Endodermal cell (in vitro differentiated cells): ENCODE data around the gene SLC24A4. TPM values are rescaled to one million over a fixed set of nuclear protein-coding genes. Genes with fewer than 3 reads are reported as not detected.

ENCODE experiments used
- DNase-seq: peaks from one replicate; pipeline ENCODE4 v3.0.0-alpha.2; 2017
- H3K27ac ChIP-seq: 2 replicates; pipeline ENCODE4 v1.5.1; 2013; ENCODE audit warnings: mild to moderate bottlenecking, low read depth, low read length, moderate library complexity
- H3K27me3 ChIP-seq: 2 replicates; pipeline ENCODE4 v1.6.1; 2013; ENCODE audit warnings: mild to moderate bottlenecking, low read length, moderate library complexity; ENCODE audit not compliant: insufficient read depth, control insufficient read depth, poor library complexity, severe bottlenecking
- H3K36me3 ChIP-seq: 2 replicates; pipeline ENCODE4 v1.7.0; 2013; ENCODE audit warnings: mild to moderate bottlenecking, low read length, moderate library complexity; ENCODE audit not compliant: control insufficient read depth, insufficient read depth
- H3K4me1 ChIP-seq: one replicate; pipeline ENCODE4 v1.7.0; 2013; ENCODE audit warnings: low read length; ENCODE audit not compliant: control insufficient read depth, insufficient read depth
- H3K4me3 ChIP-seq: 2 replicates; pipeline ENCODE4 v1.5.1; 2013; ENCODE audit warnings: mild to moderate bottlenecking, low read length, moderate library complexity
- H3K9ac ChIP-seq: 2 replicates; pipeline ENCODE4 v1.6.1; 2013; ENCODE audit warnings: mild to moderate bottlenecking, low read length, moderate library complexity; ENCODE audit not compliant: poor library complexity, severe bottlenecking; ENCODE audit errors: extremely low read depth
- H3K9me3 ChIP-seq: 2 replicates; pipeline ENCODE4 v1.6.1; 2013; ENCODE audit warnings: mild to moderate bottlenecking, low read length, moderate library complexity; ENCODE audit not compliant: control insufficient read depth
- H3K27ac Mint-ChIP-seq: 2 replicates; pipeline ENCODE4 v1.8.0; 2020; ENCODE audit warnings: mixed read lengths
- H3K27me3 Mint-ChIP-seq: 2 replicates; pipeline ENCODE4 v1.8.0; 2021; ENCODE audit warnings: mild to moderate bottlenecking, mixed read lengths; ENCODE audit not compliant: insufficient read depth
- H3K36me3 Mint-ChIP-seq: 2 replicates; pipeline ENCODE4 v1.8.0; 2020; ENCODE audit warnings: low read depth, mixed read lengths
- H3K4me1 Mint-ChIP-seq: 2 replicates; pipeline ENCODE4 v1.8.0; 2020; ENCODE audit warnings: mixed read lengths
- H3K4me3 Mint-ChIP-seq: 2 replicates; pipeline ENCODE4 v1.8.0; 2020; ENCODE audit warnings: mild to moderate bottlenecking, moderate library complexity, mixed read lengths
- H3K9me3 Mint-ChIP-seq: 2 replicates; pipeline ENCODE4 v1.8.0; 2020; ENCODE audit warnings: mild to moderate bottlenecking, mixed read lengths
- WGBS, 2 experiments: methylation state at CpG; one replicate each; pipeline versions ENCODE4 v1.1.5 to v1.1.7; 2013; ENCODE audit warnings: missing lambda C conversion rate in 2 of 2, mixed read lengths in 1 of 2; ENCODE audit not compliant: insufficient coverage in 1 of 2, insufficient read length in 1 of 2; 5-methylcytosine and 5-hydroxymethylcytosine counted together
- total RNA-seq, 2 donors: library from RNA; stranded (reverse); fragmentation: NEBNext Ultra II Directional in 1 of 2; extraction: Animal tissue kit (Norgen Biotek cat#: 25700) in 1 of 2; gene quantifications; 2 replicates in 1 of 2; 3 replicates in 1 of 2; pipeline ENCODE4 v1.2.1, GENCODE V29; 2021
- TF ChIP-seq, protein P1 (sequence below): fragments of 200-600 bp; sonication (generic); conservative IDR thresholded peaks from 2 replicates; pipeline ENCODE4 v1.5.0; 2021; ENCODE audit warnings: antibody characterized with exemption, mild to moderate bottlenecking

Gene SLC24A4
- total RNA-seq, 2 donors from 2014 or later: 0.09 to 0.29 TPM

DNA sequence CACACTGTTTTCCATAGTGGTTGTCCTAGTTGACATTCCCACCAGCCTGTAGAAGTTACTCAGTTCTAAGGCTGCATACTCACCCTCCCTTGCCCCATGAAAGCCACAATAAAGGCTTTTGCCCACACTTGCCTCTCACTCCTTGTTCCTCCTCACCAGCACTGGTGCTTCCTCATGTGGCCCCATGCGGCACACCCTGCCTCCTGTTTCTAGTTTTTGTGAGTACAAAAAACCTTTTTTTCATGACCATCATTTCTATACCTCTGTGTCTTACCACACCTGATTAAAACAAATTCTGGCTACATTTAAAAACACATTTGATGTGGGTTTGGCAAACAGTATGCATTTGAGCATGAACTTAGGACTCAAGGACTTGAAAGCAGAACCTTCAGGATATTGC lies 149.9 kb downstream of the SLC24A4 start:
- no peak overlapping the region for H3K4me3 ChIP-seq
- peaks cover 12% of the 10 kb centered on the region for H3K9me3 Mint-ChIP-seq
- no peak overlapping the region for H3K27ac Mint-ChIP-seq
- H3K27me3 Mint-ChIP-seq: peaks cover 2% of the 10 kb centered on the region
- no peak overlapping the region for H3K27ac ChIP-seq
- DNase-seq: no peak
- H3K4me3 Mint-ChIP-seq: no peak overlapping the region
- H3K36me3 Mint-ChIP-seq: no peaks in the 10 kb centered on the region
- TF ChIP-seq, protein P1, sequence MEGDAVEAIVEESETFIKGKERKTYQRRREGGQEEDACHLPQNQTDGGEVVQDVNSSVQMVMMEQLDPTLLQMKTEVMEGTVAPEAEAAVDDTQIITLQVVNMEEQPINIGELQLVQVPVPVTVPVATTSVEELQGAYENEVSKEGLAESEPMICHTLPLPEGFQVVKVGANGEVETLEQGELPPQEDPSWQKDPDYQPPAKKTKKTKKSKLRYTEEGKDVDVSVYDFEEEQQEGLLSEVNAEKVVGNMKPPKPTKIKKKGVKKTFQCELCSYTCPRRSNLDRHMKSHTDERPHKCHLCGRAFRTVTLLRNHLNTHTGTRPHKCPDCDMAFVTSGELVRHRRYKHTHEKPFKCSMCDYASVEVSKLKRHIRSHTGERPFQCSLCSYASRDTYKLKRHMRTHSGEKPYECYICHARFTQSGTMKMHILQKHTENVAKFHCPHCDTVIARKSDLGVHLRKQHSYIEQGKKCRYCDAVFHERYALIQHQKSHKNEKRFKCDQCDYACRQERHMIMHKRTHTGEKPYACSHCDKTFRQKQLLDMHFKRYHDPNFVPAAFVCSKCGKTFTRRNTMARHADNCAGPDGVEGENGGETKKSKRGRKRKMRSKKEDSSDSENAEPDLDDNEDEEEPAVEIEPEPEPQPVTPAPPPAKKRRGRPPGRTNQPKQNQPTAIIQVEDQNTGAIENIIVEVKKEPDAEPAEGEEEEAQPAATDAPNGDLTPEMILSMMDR: no peak
- 86% methylated on average over 1 of the region's 1 CpG; no CpG with 5 or more reads in 1 of the 2 experiments for WGBS, 2 experiments
- H3K9ac ChIP-seq: no peak overlapping the region
- no peaks in the 10 kb centered on the region for H3K4me1 ChIP-seq
- no peaks in the 10 kb centered on the region for H3K36me3 ChIP-seq
- no peaks in the 10 kb centered on the region for H3K27me3 ChIP-seq
- H3K9me3 ChIP-seq: peaks cover 5% of the 10 kb centered on the region
- no peaks in the 10 kb centered on the region for H3K4me1 Mint-ChIP-seq

DNA sequence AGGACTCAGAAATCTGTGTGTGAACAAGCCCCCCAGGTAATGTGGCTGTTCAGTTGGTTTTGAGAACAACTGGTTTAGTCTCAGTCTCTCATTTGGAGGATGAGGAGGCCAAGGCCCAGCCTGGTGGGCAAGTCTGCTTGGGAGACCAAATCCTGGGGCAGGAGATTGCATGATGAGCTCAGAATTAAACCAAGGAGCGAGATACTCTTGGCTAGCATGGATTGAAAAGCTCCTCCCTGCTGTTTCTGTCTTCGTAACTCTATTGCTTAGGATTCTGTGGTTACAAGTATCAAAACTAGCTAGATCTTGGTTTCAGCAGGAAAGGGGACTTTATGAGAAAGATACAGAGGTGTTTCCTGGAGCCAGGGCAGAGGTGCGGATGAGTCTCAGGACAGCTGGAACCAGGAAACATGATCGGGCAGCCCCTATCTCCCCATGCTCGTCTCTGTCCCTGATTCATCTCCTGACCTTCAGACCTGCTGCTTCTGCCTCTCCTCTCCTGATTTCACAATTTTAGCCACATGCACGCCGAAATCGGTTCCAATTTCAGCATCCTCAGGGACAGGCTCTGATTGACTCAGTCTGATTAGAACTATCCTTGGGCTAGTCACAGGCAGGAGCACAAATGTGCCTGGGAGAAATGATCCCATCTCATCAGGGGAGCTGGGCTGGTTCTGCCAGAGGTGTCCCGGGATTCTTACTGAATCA lies 150.4 kb downstream of the SLC24A4 start:
- peaks cover 2% of the 10 kb centered on the region for H3K27me3 Mint-ChIP-seq
- 88 to 95% methylated on average over 6 to 9 of the region's 9 CpGs for WGBS, 2 experiments
- no peaks in the 10 kb centered on the region for H3K36me3 Mint-ChIP-seq
- H3K4me3 Mint-ChIP-seq: no peak overlapping the region
- Histone ChIP-seq H3K9me3 (peaks cover 5% of the 10 kb centered on the region), H3K9ac (no peak overlapping the region), H3K27ac (no peak overlapping the region), H3K36me3 (no peaks in the 10 kb centered on the region), H3K4me3 (no peak overlapping the region), H3K27me3 (no peaks in the 10 kb centered on the region), H3K4me1 (no peaks in the 10 kb centered on the region)
- H3K27ac Mint-ChIP-seq: no peak overlapping the region
- TF ChIP-seq, protein P1: no peak
- H3K4me1 Mint-ChIP-seq: no peaks in the 10 kb centered on the region
- H3K9me3 Mint-ChIP-seq: peaks cover 12% of the 10 kb centered on the region
- peak; percentile 39 for DNase-seq

DNA sequence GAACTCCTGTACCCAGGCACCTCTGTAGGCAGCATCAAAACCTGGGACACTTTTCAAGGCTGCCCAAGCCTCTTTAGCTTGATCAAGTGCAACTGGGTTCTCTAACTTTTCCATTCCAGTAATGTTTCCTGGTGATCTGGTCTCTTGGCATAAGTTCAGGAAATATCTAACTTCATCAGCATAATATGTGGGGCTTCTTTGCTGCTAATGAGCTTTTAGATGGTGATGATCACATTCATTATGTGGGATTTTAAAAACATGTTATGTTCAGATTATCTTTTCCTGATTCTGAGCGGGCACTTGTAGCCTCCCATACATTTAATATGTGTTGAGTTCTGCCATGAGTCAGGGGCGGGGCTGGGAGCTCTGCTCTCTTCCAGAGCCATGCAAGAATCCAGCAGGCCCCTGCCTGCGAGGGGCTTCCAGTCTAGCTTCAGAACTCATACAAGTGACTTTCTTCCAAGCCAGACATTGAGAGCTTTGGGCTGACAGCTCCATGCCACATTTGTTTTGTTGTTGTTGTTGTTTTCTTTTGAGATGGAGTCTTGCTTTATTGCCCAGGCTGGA lies 151.1 kb downstream of the SLC24A4 start:
- H3K27ac ChIP-seq: no peak overlapping the region
- peaks cover 2% of the 10 kb centered on the region for H3K27me3 Mint-ChIP-seq
- H3K4me1 ChIP-seq: no peaks in the 10 kb centered on the region
- H3K27me3 ChIP-seq: no peaks in the 10 kb centered on the region
- no peak overlapping the region for H3K4me3 ChIP-seq
- 80 to 93% methylated on average over 2 to 3 of the region's 3 CpGs for WGBS, 2 experiments
- DNase-seq: no peak
- H3K4me3 Mint-ChIP-seq: no peak overlapping the region
- TF ChIP-seq, protein P1: no peak
- no peak overlapping the region for H3K9ac ChIP-seq
- no peaks in the 10 kb centered on the region for H3K4me1 Mint-ChIP-seq
- peaks cover 5% of the 10 kb centered on the region for H3K9me3 ChIP-seq
- H3K9me3 Mint-ChIP-seq: peaks cover 9% of the 10 kb centered on the region
- H3K36me3 ChIP-seq: no peaks in the 10 kb centered on the region
- no peaks in the 10 kb centered on the region for H3K36me3 Mint-ChIP-seq
- no peak overlapping the region for H3K27ac Mint-ChIP-seq
